Activated CD4-positive, alpha-beta T cell treated with anti-CD3 and anti-CD28 coated beads, Interleukin-2, amount 50 U/mL, for 48 hours (primary cell): ENCODE results near the gene E2F8.

Experiments used
- DNase-seq, 2 experiments: peaks; one replicate each; pipeline ENCODE4 v3.0.0-alpha.2; 2020

The E2F8 gene

DNA sequence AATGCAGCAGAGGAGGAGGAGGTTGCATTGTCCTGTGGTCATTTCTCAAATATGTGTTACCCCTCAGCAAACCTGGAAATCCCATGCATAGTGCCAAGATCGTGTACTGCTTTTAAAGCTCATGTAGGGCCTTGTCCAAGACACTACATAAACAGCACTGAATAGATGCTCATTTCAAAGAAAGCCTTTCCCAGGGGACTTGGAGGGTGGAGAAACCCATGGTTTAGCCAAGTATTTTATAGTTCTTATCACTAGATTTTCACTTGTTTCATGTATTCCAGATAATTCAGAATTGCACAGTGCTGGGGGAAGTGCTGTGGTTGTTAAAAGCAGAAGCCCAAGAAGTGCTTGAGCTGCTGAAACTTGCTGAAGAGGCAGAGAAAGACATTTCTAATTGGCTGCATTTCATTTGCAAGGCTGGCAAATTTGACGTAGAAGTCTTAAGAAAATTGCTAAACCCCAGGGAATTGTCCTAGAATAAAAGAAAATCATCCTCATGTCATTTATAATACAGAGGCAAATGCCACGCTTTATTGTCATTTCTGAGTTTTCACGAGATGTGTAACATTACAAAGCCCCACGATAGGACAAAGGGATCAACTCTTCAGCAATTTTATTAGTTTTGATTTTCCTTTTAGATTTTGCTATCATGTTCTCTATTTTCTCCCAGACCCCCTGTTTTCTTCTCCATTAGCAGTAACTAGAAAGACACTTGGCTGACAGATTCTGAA is 59.0 kb downstream of the E2F8 start:
- no peak for DNase-seq

DNA sequence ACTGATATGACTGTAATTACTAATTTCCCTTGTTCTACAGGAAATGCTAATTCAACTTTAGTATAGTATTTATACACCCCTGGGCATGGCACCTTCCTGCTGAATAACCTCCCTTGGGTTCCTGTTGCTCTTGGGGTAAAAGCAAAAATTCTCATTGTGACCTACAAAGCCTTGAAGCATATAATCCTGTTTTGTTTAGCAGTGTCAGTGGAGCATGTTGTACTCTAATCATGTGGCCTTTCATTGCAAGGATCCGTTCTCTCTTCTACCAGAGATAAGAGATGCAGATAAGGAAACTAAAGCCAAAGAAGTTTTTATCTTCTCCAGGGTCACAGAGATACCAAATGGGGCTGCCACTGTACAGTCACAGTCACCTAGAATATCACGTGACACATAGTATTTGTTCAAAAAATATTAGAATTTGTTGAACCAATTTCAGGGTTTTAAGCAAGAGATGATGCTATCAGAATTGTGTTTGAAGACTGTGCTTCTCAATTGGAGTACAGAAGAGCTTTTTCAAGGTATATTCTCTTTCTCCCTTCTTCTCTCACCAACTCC is 64.0 kb downstream of the E2F8 start:
- DNase-seq = no peak
